ENCODE measurements around the gene THBS2.

Gene THBS2

GRCh38 chr6:169239181-169239580 is 14.5 kb downstream of the THBS2 start:
- TF ChIP-seq, protein P1, sequence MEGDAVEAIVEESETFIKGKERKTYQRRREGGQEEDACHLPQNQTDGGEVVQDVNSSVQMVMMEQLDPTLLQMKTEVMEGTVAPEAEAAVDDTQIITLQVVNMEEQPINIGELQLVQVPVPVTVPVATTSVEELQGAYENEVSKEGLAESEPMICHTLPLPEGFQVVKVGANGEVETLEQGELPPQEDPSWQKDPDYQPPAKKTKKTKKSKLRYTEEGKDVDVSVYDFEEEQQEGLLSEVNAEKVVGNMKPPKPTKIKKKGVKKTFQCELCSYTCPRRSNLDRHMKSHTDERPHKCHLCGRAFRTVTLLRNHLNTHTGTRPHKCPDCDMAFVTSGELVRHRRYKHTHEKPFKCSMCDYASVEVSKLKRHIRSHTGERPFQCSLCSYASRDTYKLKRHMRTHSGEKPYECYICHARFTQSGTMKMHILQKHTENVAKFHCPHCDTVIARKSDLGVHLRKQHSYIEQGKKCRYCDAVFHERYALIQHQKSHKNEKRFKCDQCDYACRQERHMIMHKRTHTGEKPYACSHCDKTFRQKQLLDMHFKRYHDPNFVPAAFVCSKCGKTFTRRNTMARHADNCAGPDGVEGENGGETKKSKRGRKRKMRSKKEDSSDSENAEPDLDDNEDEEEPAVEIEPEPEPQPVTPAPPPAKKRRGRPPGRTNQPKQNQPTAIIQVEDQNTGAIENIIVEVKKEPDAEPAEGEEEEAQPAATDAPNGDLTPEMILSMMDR (IDR thresholded peaks at IDR 0.05; ENCODE audit: control extremely low read depth, extremely low read depth, low read depth, missing control alignments), result no peak
- DNase-seq (ENCODE audit: extremely low spot score), result no peak
- ChIA-PET CTCF (no interaction called here), POLR2A (no interaction called here)

DNA sequence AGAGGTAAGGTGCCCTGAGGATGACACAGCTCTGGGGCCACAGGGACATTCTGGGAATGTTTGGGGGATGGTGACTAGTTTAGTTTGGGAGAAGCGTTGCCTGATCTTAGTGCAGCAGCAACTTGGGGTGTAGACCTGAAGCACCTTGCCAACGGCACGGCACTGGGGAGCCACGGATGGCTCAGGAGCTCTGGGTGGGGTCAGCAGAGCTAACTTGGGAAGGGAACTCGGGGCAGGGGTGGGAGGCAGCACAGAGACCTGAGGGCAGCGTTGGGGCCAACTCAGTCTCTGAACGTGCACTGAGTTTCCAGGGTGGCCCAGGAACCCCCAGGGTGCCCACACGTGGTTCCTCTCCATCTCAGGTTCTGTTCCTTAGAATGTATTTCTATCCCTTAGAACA is 14.9 kb downstream of the THBS2 start:
- no peak for DNase-seq (ENCODE audit: extremely low spot score)
- CTCF ChIA-PET, result no interaction called here
- POLR2A ChIA-PET, result no interaction called here

GRCh38 chr6:169237496-169238134 is 16.0 kb downstream of the THBS2 start:
- POLR2A ChIA-PET, result no interaction called here
- CTCF ChIA-PET, result interaction anchor here (0.6 kb wide), 1 partner anchor 134 kb away, joined by 3 read pairs; no protein-coding TSS in a partner anchor
- TF ChIP-seq, protein P1 (IDR thresholded peaks at IDR 0.05; ENCODE audit: control extremely low read depth, extremely low read depth, low read depth, missing control alignments), result no peak
- no peak for DNase-seq (ENCODE audit: extremely low spot score)

More for the DNA sequence above, 14.9 kb downstream of the THBS2 start:
- TF ChIP-seq, protein P1 (IDR thresholded peaks at IDR 0.05; ENCODE audit: control extremely low read depth, extremely low read depth, low read depth, missing control alignments), result no peak

DNA sequence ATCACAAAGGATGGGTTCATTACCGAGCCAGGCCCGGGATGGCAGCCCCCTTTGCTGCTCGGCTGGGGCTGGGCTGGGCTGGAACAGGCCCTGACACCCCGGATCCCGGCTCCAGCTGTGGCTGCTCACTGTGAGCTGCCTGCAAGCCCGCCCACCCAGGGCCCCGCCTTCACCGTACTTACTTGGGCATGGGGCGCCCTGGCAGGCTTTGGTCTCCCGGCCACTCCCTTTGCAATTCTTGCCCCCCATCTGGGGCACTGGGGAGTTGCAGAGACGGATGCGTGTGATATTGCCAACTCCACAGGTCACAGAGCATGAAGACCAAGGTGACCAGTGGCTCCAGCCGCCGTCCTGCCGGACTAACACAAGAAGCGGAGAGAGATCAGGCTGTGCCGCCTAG is 16.7 kb downstream of the THBS2 start:
- DNase-seq (ENCODE audit: extremely low spot score), result no peak
- TF ChIP-seq, protein P1 (IDR thresholded peaks at IDR 0.05; ENCODE audit: control extremely low read depth, extremely low read depth, low read depth, missing control alignments), result no peak
- CTCF ChIA-PET, result interaction anchor here (0.6 kb wide), 1 partner anchor 134 kb away, joined by 3 read pairs; no protein-coding TSS in a partner anchor
- POLR2A ChIA-PET, result no interaction called here

DNA sequence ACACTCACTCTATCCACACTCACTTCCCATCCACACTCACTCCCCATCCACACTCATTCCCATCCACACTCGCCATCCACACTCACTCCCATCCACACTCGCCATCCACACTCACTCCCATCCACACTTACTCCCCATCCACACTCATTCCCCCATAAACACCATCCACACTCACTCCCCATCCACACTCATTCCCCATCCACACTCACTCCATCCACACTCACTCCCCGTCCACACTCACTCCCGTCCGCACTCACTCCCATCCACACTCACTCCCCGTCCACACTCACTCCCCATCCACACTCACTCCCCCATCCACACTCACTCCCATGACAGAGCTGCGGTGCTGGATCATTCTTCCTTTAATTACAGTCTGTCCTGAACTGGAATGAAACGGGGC is 17.1 kb downstream of the THBS2 start:
- DNase-seq (ENCODE audit: extremely low spot score), result no peak
- POLR2A ChIA-PET, result no interaction called here
- TF ChIP-seq, protein P1 (IDR thresholded peaks at IDR 0.05; ENCODE audit: control extremely low read depth, extremely low read depth, low read depth, missing control alignments), result no peak
- CTCF ChIA-PET, result no interaction called here

- DNase-seq (ENCODE audit: extremely low spot score), result no peak
- TF ChIP-seq, protein P1 (IDR thresholded peaks at IDR 0.05; ENCODE audit: control extremely low read depth, extremely low read depth, low read depth, missing control alignments), result no peak
- CTCF ChIA-PET, result no interaction called here
- POLR2A ChIA-PET, result no interaction called here
Measured at GRCh38 chr6:169235286-169235685, 18.4 kb downstream of the THBS2 start.
